Measurements from ENCODE around the gene MBP.

Gene MBP

DNA sequence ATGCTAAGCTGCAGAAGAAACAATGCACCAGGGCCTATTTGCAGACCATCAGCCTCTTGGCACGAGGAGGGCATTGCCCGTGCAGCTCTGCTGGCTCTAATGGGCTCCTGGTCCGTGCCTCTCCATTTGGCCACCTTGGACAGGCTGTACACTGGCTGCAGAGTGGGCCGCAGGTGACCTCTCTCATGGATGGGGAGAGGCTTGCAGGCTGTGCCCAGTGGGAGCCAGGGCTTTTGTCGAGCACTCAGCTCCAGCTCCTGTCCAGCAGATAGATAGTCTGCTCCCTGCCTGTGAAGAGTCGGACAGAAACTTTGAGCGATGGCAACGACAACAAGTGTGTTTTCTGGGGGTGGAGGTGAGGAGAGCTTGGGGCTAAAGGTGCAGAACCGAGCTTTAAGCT lies 100.9 kb downstream of the MBP start:
- DNase-seq (ENCODE audit: low spot score) = no peak
- TF ChIP-seq, protein P1, sequence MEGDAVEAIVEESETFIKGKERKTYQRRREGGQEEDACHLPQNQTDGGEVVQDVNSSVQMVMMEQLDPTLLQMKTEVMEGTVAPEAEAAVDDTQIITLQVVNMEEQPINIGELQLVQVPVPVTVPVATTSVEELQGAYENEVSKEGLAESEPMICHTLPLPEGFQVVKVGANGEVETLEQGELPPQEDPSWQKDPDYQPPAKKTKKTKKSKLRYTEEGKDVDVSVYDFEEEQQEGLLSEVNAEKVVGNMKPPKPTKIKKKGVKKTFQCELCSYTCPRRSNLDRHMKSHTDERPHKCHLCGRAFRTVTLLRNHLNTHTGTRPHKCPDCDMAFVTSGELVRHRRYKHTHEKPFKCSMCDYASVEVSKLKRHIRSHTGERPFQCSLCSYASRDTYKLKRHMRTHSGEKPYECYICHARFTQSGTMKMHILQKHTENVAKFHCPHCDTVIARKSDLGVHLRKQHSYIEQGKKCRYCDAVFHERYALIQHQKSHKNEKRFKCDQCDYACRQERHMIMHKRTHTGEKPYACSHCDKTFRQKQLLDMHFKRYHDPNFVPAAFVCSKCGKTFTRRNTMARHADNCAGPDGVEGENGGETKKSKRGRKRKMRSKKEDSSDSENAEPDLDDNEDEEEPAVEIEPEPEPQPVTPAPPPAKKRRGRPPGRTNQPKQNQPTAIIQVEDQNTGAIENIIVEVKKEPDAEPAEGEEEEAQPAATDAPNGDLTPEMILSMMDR (IDR thresholded peaks at IDR 0.05; ENCODE audit: extremely low read depth, missing control alignments) = no peak

DNA sequence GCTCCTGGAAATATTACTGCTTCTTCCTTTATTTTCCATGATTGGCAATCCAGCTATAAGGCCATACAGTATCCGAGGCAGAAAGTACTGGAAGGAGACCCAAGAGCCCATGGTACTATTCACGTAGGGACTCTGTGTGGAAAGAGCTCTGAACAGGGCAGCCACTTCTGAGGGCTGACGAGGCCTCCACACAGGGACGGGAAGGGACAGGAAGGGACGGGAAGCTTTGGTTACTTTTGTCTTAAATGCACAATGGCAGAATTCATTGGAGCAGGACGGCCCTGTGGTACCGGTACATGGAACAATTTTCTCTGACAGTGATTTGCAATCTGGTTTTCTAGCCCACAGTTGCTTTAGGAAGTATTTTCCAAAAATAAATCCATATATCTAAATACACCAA lies 102.4 kb downstream of the MBP start:
- DNase-seq (ENCODE audit: low spot score) = no peak
- TF ChIP-seq, protein P1 (IDR thresholded peaks at IDR 0.05; ENCODE audit: extremely low read depth, missing control alignments) = no peak

GRCh38 chr18:77025831-77026363 lies 106.7 kb downstream of the MBP start:
- DNase-seq (ENCODE audit: low spot score) = no peak

GRCh38 chr18:77025123-77025522 lies 107.5 kb downstream of the MBP start:
- TF ChIP-seq, protein P1 (IDR thresholded peaks at IDR 0.05; ENCODE audit: extremely low read depth, missing control alignments) = no peak
- DNase-seq (ENCODE audit: low spot score) = no peak

More at GRCh38 chr18:77025831-77026363, 106.7 kb downstream of the MBP start:
- TF ChIP-seq, protein P1 (IDR thresholded peaks at IDR 0.05; ENCODE audit: extremely low read depth, missing control alignments) = no peak

- TF ChIP-seq, protein P1 (IDR thresholded peaks at IDR 0.05; ENCODE audit: extremely low read depth, missing control alignments) = no peak
- DNase-seq (ENCODE audit: low spot score) = no peak
These were observed 108.1 kb downstream of the MBP start for GRCh38 chr18:77024476-77024875.

- DNase-seq (ENCODE audit: low spot score) = no peak
- TF ChIP-seq, protein P1 (IDR thresholded peaks at IDR 0.05; ENCODE audit: extremely low read depth, missing control alignments) = no peak
These were observed 109.3 kb downstream of the MBP start for GRCh38 chr18:77023102-77023782.

DNA sequence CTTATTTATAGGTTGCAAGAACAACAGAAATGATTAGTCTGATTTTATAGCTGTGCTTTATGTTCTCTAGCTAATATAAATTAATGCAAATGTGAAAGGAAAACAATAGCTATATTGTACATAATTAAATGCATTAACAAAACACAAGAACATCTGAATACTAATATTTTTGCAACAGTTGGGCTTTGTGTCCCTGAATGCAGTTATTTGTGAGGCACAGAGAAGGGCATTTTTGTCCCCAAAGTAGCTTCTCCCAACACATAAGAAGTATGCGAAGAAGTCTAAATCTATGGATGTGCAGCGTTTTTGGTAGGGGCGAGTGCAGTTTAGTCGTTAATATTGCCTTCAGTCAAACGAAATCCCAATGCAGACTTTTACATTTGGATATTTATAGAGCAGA lies 110.0 kb downstream of the MBP start:
- TF ChIP-seq, protein P1 (IDR thresholded peaks at IDR 0.05; ENCODE audit: extremely low read depth, missing control alignments) = no peak
- no peak for DNase-seq (ENCODE audit: low spot score)

Data from GM20000 (cell line).